Duodenal mucosa (tissue), 2 donors: ENCODE data around the gene TMEM9B.
A peak's percentile ranks its signal among the peaks of the same experiment; 100 is the strongest.
"Not testable (repeated sequence)": the region's sequence is repeated elsewhere in the genome, so short reads cannot be mapped to it uniquely, and the experiment has no call there.

ENCODE experiments used
- H3K27ac ChIP-seq: one replicate; pipeline ENCODE4 v1.7.0; 2013; ENCODE audit warnings: low read depth, low read length
- H3K27me3 ChIP-seq, 2 donors: one replicate each; pipeline ENCODE4 v1.7.0; 2013; ENCODE audit warnings: low read length in 2 of 2, control low read depth in 1 of 2; ENCODE audit not compliant: insufficient read depth in 2 of 2, control insufficient read depth in 1 of 2
- H3K36me3 ChIP-seq, 2 donors: one replicate each; pipeline ENCODE4 v1.7.0; 2013; ENCODE audit warnings: low read length in 2 of 2, control low read depth in 1 of 2; ENCODE audit not compliant: insufficient read depth in 2 of 2, control insufficient read depth in 1 of 2
- H3K4me1 ChIP-seq, 2 donors: one replicate each; pipeline ENCODE4 v1.7.0; 2013; ENCODE audit warnings: low read length in 2 of 2, control low read depth in 1 of 2; ENCODE audit not compliant: insufficient read depth in 2 of 2, control insufficient read depth in 1 of 2
- H3K4me3 ChIP-seq, 2 donors: one replicate each; pipeline ENCODE4 v1.7.0; 2013; ENCODE audit warnings: low read length in 2 of 2, low read depth in 1 of 2
- H3K9ac ChIP-seq, 2 donors: one replicate each; pipeline ENCODE4 v1.7.0; 2013; ENCODE audit warnings: low read length in 2 of 2, low read depth in 1 of 2
- H3K9me3 ChIP-seq, 2 donors: one replicate each; pipeline ENCODE4 v1.7.0; 2013; ENCODE audit warnings: low read length in 2 of 2, control low read depth in 1 of 2; ENCODE audit not compliant: control insufficient read depth in 1 of 2

TMEM9B gene

DNA sequence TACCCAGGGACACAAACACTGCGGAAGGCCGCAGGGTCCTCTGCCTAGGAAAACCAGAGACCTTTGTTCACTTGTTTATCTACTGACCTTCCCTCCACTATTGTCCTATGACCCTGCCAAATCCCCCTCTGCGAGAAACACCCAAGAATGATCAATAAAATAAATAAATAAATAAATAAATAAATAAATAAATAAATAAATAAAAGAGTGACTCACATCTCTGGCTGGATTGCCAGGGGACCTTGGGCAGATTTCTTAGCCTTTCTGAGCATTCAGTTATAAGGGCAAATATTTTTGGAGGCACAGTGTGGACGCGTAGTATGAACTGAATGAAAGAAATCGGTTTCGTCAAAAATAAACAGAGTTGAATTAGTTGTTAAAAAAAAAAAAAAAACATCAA, 15.1 kb upstream of the TMEM9B start:
- H3K36me3 ChIP-seq, H3K4me1 ChIP-seq: not testable (repeated sequence)

DNA sequence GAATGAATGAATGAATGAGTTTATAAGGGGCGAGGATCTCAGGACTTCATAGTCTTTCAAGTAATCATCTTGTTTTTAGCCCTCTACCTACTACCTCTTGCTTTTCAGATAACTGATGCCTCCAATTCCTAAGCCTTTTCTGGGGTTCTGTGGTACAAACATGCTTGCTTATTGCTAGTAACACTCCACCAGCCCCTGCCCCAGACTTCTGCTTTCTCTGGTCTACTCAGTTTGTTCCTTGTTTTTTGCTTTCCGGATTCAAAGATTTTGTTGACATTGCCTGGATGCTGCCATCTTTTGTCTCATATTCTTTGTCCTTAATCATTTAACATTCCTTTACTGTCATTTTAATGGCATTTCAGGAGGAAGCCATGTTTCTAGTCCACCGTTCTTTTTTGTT, 8.9 kb upstream of the TMEM9B start:
- no peaks in the 10 kb centered on the region for H3K27me3 ChIP-seq
- no peaks in the 10 kb centered on the region for H3K9me3 ChIP-seq
- H3K9ac ChIP-seq, result no peak overlapping the region
- no peaks in the 10 kb centered on the region for H3K4me1 ChIP-seq
- no peak overlapping the region for H3K4me3 ChIP-seq
- H3K36me3 ChIP-seq, result no peaks in the 10 kb centered on the region
- H3K27ac ChIP-seq, result no peak overlapping the region

More for the DNA sequence above, 15.1 kb upstream of the TMEM9B start:
- not testable (repeated sequence) for H3K9me3 ChIP-seq, H3K4me3 ChIP-seq, H3K9ac ChIP-seq, H3K27me3 ChIP-seq, H3K27ac ChIP-seq

DNA sequence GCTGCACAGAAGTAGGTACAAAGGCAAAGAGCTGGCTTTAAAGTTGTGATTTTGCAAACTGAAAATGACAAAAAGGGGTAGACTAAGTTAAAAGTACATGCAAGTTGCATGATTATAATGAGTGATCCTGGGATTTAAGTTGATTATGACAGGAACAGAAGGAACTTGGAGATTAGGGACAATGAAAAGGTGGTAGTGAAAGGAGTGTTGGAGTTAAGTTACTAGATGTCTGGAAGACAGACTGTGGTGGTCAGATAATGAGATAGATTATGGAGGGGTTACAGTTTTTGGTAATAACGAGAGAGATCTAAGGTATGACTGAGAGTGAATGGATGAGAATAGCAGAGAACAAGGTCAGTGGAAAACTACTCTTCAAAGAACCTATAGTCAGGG, 7.7 kb upstream of the TMEM9B start:
- Histone ChIP-seq H3K4me3 (no peak overlapping the region), H3K36me3 (no peaks in the 10 kb centered on the region), H3K9ac (no peak overlapping the region), H3K4me1 (no peaks in the 10 kb centered on the region), H3K27me3 (no peaks in the 10 kb centered on the region), H3K27ac (no peak overlapping the region), H3K9me3 (no peaks in the 10 kb centered on the region)

DNA sequence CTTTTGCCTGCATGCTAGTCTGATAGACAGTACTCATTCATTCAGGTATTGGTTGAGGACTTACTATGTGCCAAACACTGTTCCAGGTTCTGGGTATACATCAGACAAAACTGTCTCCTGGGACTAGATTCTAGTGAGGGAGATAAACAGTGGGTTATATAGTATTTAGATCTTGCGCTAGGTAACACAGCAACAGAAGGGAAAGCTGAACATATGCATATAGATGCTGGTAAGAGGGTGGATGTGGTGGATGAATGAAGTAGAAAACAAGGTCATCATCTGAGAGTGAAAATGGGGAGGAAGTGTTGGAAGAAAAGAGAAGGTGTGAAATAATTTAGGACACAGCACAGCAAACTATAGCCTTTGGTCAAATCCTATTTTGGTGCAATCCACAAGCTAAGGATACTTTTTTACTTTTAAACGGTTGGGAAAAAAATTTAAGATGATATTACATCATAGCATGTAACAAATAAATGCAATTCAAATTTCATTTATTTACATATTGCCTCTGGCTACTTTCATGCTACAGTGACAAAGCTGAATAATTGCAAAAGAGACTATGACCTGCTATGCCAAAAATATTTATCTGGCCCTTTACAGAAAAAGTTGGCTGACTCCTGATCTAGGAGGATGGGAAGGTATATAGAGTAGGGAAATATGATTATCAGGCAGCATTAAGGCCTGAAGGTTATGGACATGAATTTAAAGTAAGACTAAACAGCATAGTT, 7.1 kb upstream of the TMEM9B start:
- Histone ChIP-seq H3K9ac (no peak overlapping the region), H3K4me1 (no peaks in the 10 kb centered on the region), H3K9me3 (no peaks in the 10 kb centered on the region), H3K4me3 (no peak overlapping the region), H3K27me3 (no peaks in the 10 kb centered on the region), H3K36me3 (no peaks in the 10 kb centered on the region), H3K27ac (no peak overlapping the region)

DNA sequence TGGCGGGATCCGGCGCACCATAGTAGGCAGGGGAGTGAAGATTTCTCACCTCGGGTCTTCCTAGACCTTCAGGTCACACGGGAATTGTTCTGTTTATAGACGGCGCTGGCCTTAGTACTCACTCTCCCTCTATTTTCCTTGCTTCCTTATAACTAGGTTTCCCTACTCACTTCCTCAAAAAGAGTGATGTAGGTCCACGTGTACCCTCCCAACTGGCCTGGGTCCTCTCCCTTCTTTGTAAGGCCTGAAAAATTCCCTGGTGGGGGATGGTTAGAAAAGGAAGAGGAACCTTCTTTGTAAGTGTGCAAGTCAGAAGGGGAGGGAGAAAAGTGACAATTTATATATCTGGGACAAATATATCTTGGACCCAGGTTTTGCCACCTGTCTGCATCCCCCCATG, 2.9 kb upstream of the TMEM9B start:
- no peak overlapping the region for H3K27ac ChIP-seq
- no peaks in the 10 kb centered on the region for H3K36me3 ChIP-seq
- H3K9ac ChIP-seq, result no peak overlapping the region
- H3K27me3 ChIP-seq, result no peaks in the 10 kb centered on the region
- H3K9me3 ChIP-seq, result no peaks in the 10 kb centered on the region
- peaks cover 16 to 20% of the 10 kb centered on the region in 2 donors for H3K4me1 ChIP-seq
- no peak overlapping the region for H3K4me3 ChIP-seq

GRCh38 chr11:8963569-8964323, 496 bp downstream of the TMEM9B start:
- Histone ChIP-seq H3K4me1 (peaks cover 32% of the 10 kb centered on the region in 2 donors), H3K9me3 (no peaks in the 10 kb centered on the region), H3K9ac (peak overlapping the region; percentile 90 to 94), H3K36me3 (no peaks in the 10 kb centered on the region), H3K27me3 (no peaks in the 10 kb centered on the region), H3K4me3 (peak overlapping the region; percentile 87 to 93), H3K27ac (peak overlapping the region; percentile 97)

- peak overlapping the region; percentile 87 to 93 for H3K4me3 ChIP-seq
- H3K9ac ChIP-seq, result peak overlapping the region; percentile 90 to 94
- no peak overlapping the region for H3K27ac ChIP-seq
- H3K9me3 ChIP-seq, result no peaks in the 10 kb centered on the region
- peaks cover 32% of the 10 kb centered on the region in 2 donors for H3K4me1 ChIP-seq
- no peaks in the 10 kb centered on the region for H3K36me3 ChIP-seq
- no peaks in the 10 kb centered on the region for H3K27me3 ChIP-seq
Observed at GRCh38 chr11:8962841-8963240, 1.4 kb downstream of the TMEM9B start.

DNA sequence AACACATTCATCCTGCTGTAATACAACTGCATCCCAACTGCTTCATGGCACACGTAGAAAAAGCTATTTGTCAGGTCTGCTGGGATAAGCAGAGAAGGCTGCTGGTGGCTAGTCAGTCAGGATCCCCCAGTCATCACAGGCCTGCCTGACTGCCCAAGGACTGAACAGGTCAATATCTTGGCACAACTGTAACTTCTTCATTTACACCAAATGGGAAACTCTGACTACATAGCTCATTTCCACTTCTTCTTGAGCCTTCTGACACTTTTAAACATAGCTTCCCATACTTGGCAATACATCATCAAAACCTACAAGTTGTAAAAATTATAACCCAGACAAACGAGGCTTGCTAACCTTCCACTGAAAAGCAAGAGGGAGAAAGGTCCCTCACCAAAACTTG, 2.8 kb downstream of the TMEM9B start:
- peaks cover 32% of the 10 kb centered on the region in 2 donors for H3K4me1 ChIP-seq
- no peaks in the 10 kb centered on the region for H3K9me3 ChIP-seq
- H3K9ac ChIP-seq, result no peak overlapping the region
- H3K4me3 ChIP-seq, result no peak overlapping the region
- H3K27ac ChIP-seq, result no peak overlapping the region
- no peaks in the 10 kb centered on the region for H3K27me3 ChIP-seq
- H3K36me3 ChIP-seq, result peaks cover 4 to 5% of the 10 kb centered on the region in 2 donors

DNA sequence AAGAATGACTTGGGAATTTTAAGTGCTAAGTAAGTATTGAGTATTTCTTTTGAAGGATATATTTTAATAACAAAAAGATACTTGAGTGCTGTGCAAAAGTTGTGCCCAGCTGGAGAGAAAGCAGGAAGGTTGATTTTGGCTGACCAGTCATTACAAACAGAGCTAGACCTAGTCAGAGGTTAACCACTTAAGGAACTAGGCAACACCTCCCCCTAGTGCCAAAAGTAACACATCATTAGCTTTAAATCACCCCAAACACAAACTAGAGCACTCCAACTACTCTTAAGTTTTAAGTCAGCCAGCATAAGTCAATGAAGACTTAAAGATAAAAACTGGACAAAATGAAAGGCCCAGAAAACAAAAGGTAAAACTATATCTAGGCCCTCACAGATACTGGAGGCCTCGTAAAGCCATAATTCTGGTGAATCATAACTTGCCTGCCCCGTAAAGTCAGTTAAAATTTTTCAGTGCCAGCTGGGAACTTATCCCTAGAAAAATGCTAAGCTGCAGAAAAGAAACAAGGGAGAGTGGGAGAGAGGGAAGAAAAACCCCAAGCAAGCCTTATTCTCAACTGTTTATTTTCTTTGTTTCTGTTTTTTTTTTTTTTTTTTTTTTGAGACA, 4.6 kb downstream of the TMEM9B start:
- peaks cover 26 to 28% of the 10 kb centered on the region in 2 donors for H3K4me1 ChIP-seq
- H3K27ac ChIP-seq, result no peak overlapping the region
- peak overlapping the region in 1 of 2 donors; percentile 19 for H3K4me3 ChIP-seq

GRCh38 chr11:8956860-8957259, 7.4 kb downstream of the TMEM9B start:
- Histone ChIP-seq H3K4me3 (no peak overlapping the region), H3K4me1 (peaks cover 12% of the 10 kb centered on the region in 2 donors), H3K9ac (no peak overlapping the region), H3K27me3 (no peaks in the 10 kb centered on the region), H3K27ac (no peak overlapping the region), H3K36me3 (peaks cover 12 to 30% of the 10 kb centered on the region in 2 donors), H3K9me3 (no peaks in the 10 kb centered on the region)

More for the DNA sequence above, 4.6 kb downstream of the TMEM9B start:
- peak overlapping the region in 1 of 2 donors; percentile 53 for H3K9ac ChIP-seq
- peaks cover 9 to 17% of the 10 kb centered on the region in 2 donors for H3K36me3 ChIP-seq
- no peaks in the 10 kb centered on the region for H3K9me3 ChIP-seq
- H3K27me3 ChIP-seq, result no peaks in the 10 kb centered on the region
